ENCODE data around the gene NFKBIL1.

The NFKBIL1 gene

DNA sequence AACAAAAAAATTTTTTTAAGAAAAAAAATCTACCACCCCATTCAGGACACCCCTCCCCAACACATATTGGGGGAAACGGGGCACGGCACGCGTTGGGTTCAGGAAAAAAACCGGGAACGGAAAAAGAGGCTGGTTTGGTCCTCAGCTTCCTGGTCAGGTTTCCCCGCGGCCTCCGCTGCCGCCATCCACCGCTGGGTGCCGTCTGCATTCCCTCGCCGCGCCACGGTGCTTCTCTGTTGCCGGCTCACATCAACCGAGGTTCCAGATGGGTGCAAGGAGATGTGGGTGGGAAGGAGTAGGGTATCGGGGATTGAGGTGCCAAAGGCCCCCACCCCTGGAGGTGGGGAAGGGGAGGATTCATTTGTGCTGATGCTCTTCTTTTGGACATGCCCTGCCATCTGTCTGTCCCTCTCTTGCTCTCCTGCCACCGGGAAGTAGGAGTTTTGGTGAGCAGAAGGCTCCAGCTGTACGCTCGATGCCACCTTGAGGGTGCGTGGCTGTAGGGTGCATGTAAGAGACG is 12.8 kb upstream of the NFKBIL1 start:
- DNase-seq (ENCODE audit: low read depth): no peak

DNA sequence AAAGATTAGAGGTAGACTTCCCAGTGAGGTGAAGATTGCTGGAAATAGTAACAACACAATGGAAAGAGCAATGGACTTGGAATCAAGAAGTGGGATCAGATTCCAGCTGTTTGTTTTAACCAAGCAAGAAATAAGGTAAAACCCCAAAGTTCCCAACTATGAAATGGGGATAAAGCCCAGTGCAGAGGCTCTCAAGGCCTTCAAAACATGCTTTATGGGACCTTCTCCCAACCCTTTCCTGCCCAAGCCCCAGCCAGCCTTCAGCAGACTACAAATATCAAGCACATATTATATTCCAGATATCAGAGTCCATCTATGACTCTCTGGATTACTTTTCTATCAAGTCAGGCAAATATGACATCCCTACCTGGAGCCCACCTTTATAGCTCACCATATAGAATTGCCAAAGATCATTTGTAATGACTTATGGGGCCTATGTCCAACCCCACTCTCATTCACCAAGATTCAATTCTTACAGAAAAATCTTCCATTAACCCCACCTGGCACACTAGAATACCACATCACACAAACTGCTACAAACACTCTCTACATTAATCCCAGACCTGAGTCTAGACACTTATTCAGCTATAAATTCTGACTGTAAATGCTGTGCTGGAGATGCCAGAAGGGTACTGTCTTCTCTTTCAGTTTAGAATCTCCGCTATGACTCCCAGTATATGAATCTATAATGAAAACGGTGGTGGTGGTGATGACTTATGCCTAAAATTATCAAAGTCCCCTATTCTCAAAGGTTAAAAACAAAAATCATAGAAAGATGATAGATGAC is 11.7 kb upstream of the NFKBIL1 start:
- no peak for DNase-seq (ENCODE audit: low read depth)

GRCh38 chr6:31538805-31539400 is 8.5 kb upstream of the NFKBIL1 start:
- DNase-seq (ENCODE audit: low read depth): no peak

- DNase-seq (ENCODE audit: low read depth): no peak
These were observed 6.8 kb upstream of the NFKBIL1 start for GRCh38 chr6:31540640-31541039.

- DNase-seq (ENCODE audit: low read depth): no peak
These were observed 6.2 kb upstream of the NFKBIL1 start for GRCh38 chr6:31541059-31541657.

GRCh38 chr6:31541658-31542521 is 5.5 kb upstream of the NFKBIL1 start, which contains the start of gene DDX39B:
DDX39B (minus strand) TSS chr6:31542003; CDS start chr6:31540532, 1,471 bp downstream.
- DNase-seq (ENCODE audit: low read depth): peak; percentile 96

GRCh38 chr6:31543639-31544038 is 3.8 kb upstream of the NFKBIL1 start:
- DNase-seq (ENCODE audit: low read depth): no peak

GRCh38 chr6:31544676-31545075 is 2.7 kb upstream of the NFKBIL1 start:
- DNase-seq (ENCODE audit: low read depth): no peak

DNA sequence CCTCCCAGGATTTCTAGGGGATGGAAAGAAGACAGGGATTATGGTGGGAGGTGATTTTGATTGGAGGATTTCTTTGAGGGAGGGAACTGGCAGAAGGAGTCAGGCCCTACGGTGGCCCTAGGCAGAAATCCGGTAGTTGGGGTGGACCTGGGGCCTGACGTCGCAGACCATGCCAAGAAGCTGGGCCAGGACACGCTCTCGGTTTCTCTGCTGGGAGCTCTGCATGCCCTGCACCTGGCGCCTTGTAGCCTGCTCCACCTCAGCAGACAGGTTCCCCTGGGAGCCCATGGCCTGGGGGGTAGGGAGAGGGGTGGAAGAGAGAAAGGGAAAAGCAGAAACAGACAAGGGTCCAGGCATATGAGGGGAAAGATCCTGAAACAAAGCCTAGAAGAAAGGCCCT is 2.1 kb upstream of the NFKBIL1 start:
- DNase-seq (ENCODE audit: low read depth): no peak

DNA sequence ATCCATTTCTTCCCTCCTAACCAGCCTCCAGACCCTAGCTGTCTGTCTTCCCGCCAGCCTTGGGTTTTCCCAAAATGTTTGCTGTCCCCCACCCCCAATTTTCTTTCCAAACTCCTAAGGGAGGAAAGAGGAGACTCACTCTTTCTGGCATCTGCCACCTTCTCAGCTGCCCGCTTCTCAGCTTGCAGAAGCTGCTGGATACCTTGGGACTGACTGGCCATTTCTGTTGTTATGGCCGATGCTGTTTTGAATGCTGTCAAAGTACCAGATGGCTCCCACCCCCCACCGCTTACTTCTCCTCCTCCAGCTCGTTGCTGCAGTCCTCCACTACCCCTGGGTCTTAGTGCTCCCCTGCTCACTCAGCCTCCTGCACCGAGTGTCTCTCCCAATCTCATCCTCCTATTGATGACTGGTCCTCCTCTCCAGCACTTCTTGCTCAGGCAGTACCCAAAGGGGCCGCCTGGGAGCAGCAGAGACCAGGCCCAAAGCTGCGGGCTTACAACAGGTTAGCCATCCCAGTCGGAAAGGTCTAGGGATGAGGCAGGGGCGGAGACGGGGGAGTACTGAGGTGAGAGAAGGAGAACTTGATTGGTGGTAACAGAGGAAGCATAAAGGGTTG is 960 bp upstream of the NFKBIL1 start, which contains the start of gene ATP6V1G2:
Gene ATP6V1G2, minus strand, starts transcription at position 270 of the 619 bp plus-strand sequence. Its CDS starts 49 bp downstream, at position 221.
- peak; percentile 86 for DNase-seq (ENCODE audit: low read depth)

DNA sequence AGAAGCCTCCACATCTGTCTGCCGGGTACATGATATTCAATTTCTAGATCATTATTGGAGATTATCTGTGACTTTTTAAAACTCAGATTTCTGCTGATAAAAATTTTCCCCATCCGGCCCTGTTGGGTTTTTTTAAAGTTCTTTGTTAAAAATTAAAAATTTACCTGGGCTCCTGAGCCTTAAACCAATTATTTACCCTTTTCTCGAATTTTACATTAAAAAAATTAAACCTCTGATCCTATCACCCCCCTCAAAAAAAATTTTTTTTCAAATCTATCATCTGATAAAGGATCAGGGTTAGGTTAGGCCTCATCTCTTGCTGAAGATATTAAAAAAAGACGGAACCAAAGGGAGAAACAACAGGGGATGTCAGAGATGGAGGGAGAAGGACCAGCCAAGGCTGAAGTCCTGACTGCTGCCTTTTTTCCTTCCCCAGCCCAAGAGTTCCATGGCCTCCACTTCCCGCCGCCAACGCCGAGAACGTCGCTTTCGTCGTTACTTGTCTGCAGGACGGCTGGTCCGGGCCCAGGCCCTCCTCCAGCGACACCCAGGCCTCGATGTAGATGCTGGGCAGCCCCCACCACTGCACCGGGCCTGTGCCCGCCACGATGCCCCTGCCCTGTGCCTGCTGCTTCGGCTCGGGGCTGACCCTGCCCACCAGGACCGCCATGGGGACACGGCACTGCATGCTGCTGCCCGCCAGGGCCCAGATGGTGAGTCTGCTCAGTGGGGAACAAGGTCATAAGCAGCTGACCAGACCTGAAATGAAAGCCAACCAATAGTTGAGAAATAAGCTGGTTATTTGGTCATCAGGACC is 527 bp downstream of the NFKBIL1 start:
- DNase-seq (ENCODE audit: low read depth): no peak

GRCh38 chr6:31548544-31548873 is 1.1 kb downstream of the NFKBIL1 start:
- no peak for DNase-seq (ENCODE audit: low read depth)

DNA sequence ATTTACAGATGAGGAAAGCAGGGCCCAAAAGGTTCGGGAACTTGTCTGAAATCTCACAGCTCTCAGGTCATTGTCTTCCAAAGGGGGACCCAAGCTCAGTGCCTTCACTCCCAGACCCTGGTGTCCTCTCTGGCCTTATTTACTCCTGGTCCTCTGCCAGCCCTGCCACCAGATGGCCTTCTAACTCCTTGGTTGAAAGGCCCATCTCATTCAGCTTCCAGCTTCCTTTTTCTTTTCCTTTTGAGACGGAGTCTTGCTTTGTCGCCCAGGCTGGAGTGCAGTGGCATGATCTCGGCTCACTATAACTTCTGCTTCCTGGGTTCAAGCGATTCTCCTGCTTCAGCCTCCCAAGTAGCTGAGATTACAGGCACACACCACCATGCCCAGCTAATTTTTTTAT is 4.0 kb downstream of the NFKBIL1 start:
- DNase-seq (ENCODE audit: low read depth): peak; percentile 56

DNA sequence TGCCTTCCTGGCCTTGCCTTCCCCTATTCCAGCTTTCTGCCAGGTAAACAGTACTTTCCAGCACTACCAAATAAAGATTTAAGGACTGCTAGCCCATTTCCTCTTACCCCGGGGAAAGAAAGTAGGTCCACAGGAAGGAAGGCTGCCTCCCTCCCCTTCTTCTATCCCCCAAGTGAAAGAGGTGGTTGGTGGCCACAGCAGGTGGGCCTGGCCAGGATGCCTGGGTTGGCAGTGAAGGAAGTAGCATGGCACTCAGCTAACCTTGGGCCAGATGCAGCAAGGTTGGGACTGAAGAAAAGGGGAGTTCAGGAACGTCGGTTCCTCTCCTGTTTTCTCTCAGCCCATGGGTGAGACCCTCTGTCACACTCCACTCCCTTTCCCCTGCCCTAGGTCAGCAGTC is 8.9 kb downstream of the NFKBIL1 start:
- DNase-seq (ENCODE audit: low read depth): no peak

DNA sequence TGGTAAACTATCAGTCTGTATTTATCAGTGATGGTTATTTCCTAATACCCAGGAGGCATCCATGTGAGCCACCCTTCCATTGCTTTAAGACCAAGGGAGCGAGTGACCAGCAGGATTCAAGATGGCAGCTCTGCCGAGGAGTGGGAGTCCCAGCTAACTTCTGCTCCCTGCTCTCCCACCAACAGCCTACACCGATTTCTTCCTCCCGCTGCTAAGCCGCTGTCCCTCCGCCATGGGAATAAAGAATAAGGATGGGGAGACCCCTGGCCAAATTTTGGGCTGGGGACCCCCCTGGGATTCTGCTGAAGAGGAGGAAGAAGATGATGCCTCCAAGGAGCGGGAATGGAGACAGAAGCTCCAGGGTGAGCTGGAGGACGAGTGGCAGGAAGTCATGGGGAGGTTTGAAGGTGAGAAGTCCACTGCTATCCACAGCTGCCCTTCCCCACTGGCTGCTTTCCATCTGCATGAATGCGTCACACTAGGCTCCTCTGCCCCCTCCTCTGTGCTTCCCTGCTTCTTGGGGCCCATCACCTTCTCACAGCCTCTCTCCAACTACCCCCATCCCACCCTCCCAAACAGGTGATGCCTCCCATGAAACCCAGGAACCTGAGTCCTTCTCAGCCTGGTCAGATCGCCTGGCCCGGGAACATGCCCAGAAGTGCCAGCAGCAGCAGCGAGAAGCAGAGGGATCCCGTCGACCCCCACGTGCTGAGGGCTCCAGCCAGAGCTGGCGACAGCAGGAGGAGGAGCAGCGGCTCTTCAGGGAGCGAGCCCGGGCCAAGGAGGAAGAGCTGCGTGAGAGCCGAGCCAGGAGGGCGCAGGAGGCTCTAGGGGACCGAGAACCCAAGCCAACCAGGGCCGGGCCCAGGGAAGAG is 10.3 kb downstream of the NFKBIL1 start:
- DNase-seq (ENCODE audit: low read depth): no peak

GRCh38 chr6:31558318-31558625 is 10.9 kb downstream of the NFKBIL1 start:
- DNase-seq (ENCODE audit: low read depth): no peak

DNA sequence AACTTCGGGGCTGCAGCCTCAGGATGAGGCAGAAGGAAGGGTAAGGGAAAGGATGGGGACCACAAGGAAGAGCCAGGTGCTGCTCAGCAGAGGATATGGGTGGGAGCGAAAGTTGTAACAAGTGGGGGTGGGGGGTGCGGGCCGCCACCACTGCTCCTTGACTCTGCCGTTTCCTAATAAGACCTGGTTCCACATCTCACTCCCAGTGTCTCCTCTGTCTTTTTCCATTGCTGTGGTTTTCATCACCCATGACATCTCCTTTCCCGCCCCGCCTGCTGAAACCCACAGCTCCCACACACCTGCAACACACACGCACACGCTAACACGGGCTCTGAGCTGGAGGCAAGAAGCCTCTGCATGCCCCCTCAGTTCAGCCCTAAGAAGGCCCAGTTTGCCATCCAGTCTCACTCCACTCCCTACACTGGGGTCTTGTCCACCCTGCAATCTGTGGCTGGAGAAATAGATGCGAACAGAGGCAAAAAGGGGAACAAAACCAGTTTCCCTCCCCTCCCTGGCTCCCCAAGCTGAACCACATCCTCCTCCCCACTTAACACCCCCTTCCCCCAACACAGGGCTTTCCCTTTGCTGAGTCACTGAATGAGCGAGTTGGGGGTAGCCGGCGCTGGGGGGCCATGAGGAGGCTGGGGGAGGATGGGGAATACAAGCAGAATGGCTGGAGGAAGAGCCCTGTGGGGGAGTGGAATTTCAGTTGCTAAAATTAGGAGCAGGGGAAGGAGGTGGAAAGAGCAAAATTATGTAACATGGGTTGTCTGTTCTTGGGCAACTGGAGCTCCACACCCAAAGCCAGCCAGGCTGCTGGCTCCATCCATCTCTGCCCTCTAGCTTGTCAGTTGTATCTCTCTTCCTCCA is 11.5 kb downstream of the NFKBIL1 start:
- peak; percentile 93 for DNase-seq (ENCODE audit: low read depth)

- no peak for DNase-seq (ENCODE audit: low read depth)
These were observed 12.2 kb downstream of the NFKBIL1 start for GRCh38 chr6:31559606-31559957.
